ENCODE results near the gene CLCA2.

DNA sequence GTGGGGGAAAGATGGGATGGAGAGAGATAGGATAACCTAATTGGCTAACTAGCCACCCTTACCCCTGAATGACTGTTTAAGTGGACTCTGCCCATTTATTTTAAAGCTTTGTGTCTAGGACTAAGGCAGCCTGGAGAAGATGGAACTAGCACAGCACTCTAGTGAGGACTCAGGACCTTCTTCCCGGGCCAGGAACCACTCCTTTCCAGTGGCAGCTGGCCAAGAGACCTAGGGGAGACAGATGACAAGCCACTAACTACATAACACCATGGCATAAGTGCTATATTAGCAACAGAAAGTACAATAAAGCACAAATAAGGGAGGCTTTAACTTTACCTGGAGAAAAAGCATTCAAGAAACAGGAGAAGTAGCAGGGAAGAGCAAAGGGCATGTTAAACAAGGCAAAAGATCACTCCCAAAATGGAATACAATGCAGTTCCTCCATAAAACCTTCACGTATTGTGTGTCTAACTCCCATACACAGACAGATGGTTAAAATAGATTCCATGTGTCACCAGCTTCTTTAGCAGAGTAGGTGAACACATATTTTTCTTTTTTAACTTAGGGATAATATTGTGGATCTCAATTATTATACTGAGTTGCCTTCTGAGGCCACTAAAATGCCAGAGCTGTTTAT lies 65.4 kb downstream of the CLCA2 start:
- no peak for TF ChIP-seq BHLHE40 (IDR thresholded peaks at IDR 0.05; ENCODE audit: borderline replicate concordance)
- TF ChIP-seq LEF1 (IDR thresholded peaks at IDR 0.05; ENCODE audit: borderline replicate concordance): no peak
- TF ChIP-seq, protein P1, sequence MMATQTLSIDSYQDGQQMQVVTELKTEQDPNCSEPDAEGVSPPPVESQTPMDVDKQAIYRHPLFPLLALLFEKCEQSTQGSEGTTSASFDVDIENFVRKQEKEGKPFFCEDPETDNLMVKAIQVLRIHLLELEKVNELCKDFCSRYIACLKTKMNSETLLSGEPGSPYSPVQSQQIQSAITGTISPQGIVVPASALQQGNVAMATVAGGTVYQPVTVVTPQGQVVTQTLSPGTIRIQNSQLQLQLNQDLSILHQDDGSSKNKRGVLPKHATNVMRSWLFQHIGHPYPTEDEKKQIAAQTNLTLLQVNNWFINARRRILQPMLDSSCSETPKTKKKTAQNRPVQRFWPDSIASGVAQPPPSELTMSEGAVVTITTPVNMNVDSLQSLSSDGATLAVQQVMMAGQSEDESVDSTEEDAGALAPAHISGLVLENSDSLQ (IDR thresholded peaks at IDR 0.05): no peak
- no peak for TF ChIP-seq HDGF (IDR thresholded peaks at IDR 0.05; ENCODE audit: borderline replicate concordance)
- no peak for TF ChIP-seq ZNF384 (IDR thresholded peaks at IDR 0.05)
- TF ChIP-seq NFRKB (IDR thresholded peaks at IDR 0.05): no peak
- TF ChIP-seq FOXM1 (IDR thresholded peaks at IDR 0.05; ENCODE audit: borderline replicate concordance): no peak
- TF ChIP-seq ARNT (IDR thresholded peaks at IDR 0.05): no peak

Data from HEK293T (cell line).